ENCODE results near the gene GSK3A. TPM values are rescaled to one million over a fixed set of nuclear protein-coding genes. Genes with fewer than 3 reads are reported as not detected.

GSK3A gene
- total RNA-seq, 2 donors from 2014 or later, result 12.5 to 14.5 TPM

GRCh38 chr19:42185277-42185676 is 57.1 kb downstream of the GSK3A start:
- Histone ChIP-seq H3K4me1 (no peaks in the 10 kb centered on the region), H3K4me3 (no peak overlapping the region), H3K36me3 (replicated peaks in 1 of 2; ENCODE audit: insufficient read depth in 1 of 2, low read depth in 2 of 2) (no peaks in the 10 kb centered on the region), H3K9me3 (no peaks in the 10 kb centered on the region), H3K27ac (no peak overlapping the region), H3K27me3 (peaks cover 0 to 3% of the 10 kb centered on the region in 2 donors)
- intact Hi-C loops (cut with DNase I), result loop anchor here (5.0 kb wide), 1 partner anchor 53 kb away; the partner anchor contains the start of gene POU2F2
- DNase-seq, result peak in 1 of 4 donors; percentile 39
- TF ChIP-seq POLR2A (IDR thresholded peaks at IDR 0.05) (no peak), CTCF (IDR thresholded peaks at IDR 0.05) (no peak)
- no peak for ATAC-seq

DNA sequence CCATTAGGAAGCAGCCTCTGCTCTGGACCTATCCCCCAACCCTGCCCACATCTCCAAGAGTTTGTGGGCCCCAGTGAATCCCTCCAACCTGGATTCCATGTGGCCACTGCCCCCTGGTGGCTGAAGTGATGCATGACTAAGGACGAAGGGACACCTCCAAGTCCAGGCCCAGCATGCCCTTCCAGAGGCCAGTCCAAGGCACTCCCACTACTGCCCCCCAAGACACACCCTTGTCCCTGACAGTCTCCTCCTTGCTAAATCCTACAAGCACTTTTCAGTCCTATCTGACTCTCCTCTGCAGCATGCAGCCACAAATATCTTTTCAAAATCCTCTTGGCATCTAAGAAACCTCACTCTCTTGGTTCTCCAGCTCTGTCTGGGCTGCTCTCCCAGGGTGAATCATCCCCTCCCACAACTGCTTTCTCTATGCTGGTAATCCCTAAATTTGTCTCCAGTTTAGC is 58.0 kb downstream of the GSK3A start:
- no peaks in the 10 kb centered on the region for H3K4me1 ChIP-seq
- H3K36me3 ChIP-seq (replicated peaks in 1 of 2; ENCODE audit: insufficient read depth in 1 of 2, low read depth in 2 of 2), result no peaks in the 10 kb centered on the region
- TF ChIP-seq POLR2A (IDR thresholded peaks at IDR 0.05), result no peak
- TF ChIP-seq CTCF (IDR thresholded peaks at IDR 0.05), result peak; percentile 75 to 93 (median 85)
- intact Hi-C loops (cut with DNase I), result no loop called here
- H3K9me3 ChIP-seq, result no peaks in the 10 kb centered on the region
- DNase-seq, result peak; percentile 80 to 85 (median 82)
- H3K4me3 ChIP-seq, result no peak overlapping the region
- H3K27me3 ChIP-seq, result peaks cover 0 to 11% of the 10 kb centered on the region in 2 donors
- WGBS, 2 donors, result 0% methylated on average over 1 of the region's 1 CpG
- no peak overlapping the region for H3K27ac ChIP-seq
- ATAC-seq, result peak; percentile 84

Other genes starting within 250 kb of the GSK3A start
- under 1 TPM in 1 of 2 donors, not detected in 1; 0.26 TPM for gene ATP1A3, start 248.4 kb downstream of the GSK3A start, total RNA-seq
- 1 to 10 TPM; 2.1 to 5.9 TPM for gene GRIK5, start 172.4 kb downstream of the GSK3A start, total RNA-seq
- 10 to 100 TPM in 1 of 2 donors, 1 to 10 TPM in 1; 8.6 to 14.2 TPM for gene ZNF574, start 166.4 kb downstream of the GSK3A start, total RNA-seq
- gene POU2F2, start 110.2 kb downstream of the GSK3A start, total RNA-seq, result 1 to 10 TPM in 1 of 2 donors, under 1 TPM in 1; under 0.01 to 1.6 TPM
- gene DEDD2, start 24.9 kb downstream of the GSK3A start, total RNA-seq, result 10 to 100 TPM; 34.8 to 44.2 TPM
- 1 to 10 TPM; 4.9 to 6.0 TPM for gene ZNF526, start 22.3 kb downstream of the GSK3A start, total RNA-seq
- 10 to 100 TPM; 10.6 to 31.6 TPM for gene ERF, start 12.5 kb upstream of the GSK3A start, total RNA-seq
- 10 to 100 TPM; 40.5 to 61.0 TPM for gene CIC, start 26.6 kb upstream of the GSK3A start, total RNA-seq
- under 1 TPM in 1 of 2 donors, not detected in 1; 0.52 TPM for gene PRR19, start 59.5 kb upstream of the GSK3A start, total RNA-seq
- 10 to 100 TPM in 1 of 2 donors, 1 to 10 TPM in 1; 7.9 to 12.5 TPM for gene PAFAH1B3, start 60.0 kb upstream of the GSK3A start, total RNA-seq
- gene TMEM145, start 70.7 kb upstream of the GSK3A start, total RNA-seq, result not detected
- 10 to 100 TPM in 1 of 2 donors, 1 to 10 TPM in 1; 9.9 to 24.1 TPM for gene MEGF8, start 83.0 kb upstream of the GSK3A start, total RNA-seq
- not detected for gene CNFN, start 147.7 kb upstream of the GSK3A start, total RNA-seq
- gene LIPE, start 184.8 kb upstream of the GSK3A start, total RNA-seq, result 100 to 1,000 TPM in 1 of 2 donors, 1 to 10 TPM in 1; 8.3 to 357 TPM
- gene CXCL17, start 200.3 kb upstream of the GSK3A start, total RNA-seq, result 10 to 100 TPM in 1 of 2 donors, 1 to 10 TPM in 1; 6.3 to 19.2 TPM

Data from body of pancreas (tissue), 4 donors.